Jurkat, Clone E6-1 (cell line): ENCODE results near the gene NLGN3.

Experiments used
- DNase-seq: peaks from one replicate; pipeline ENCODE4 v3.0.0-alpha.2; 2011; ENCODE audit warnings: low read depth, low spot score
- H3K4me3 ChIP-seq: 2 replicates; pipeline ENCODE4 v1.5.1; 2011; ENCODE audit warnings: mild to moderate bottlenecking, low read length, control low read depth, moderate library complexity

The NLGN3 gene

GRCh38 chrX:71191248-71191647 lies 46.6 kb downstream of the NLGN3 start:
- DNase-seq, result no peak
- no peak overlapping the region for H3K4me3 ChIP-seq

- no peak overlapping the region for H3K4me3 ChIP-seq
- DNase-seq, result no peak
Observed at GRCh38 chrX:71195964-71196649, 51.5 kb downstream of the NLGN3 start.

DNA sequence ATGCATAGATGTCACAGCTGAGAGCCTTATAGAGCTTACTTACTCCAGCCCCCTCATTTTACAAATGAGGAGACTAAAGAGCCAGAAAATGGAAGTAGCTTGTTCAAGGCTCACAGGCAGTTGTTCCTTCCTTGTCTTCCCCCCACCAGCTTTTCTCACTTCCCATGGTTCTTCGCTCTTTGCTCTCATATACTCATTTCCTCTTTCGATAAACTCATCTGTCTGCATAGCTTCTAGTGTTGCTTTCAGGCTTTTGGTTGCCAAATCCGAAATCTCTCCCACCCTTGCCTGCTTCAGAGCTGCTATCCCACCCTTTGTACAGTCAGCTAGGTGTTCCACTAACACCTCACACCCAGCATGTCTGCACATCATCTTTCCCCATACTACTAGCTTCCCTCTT lies 53.4 kb downstream of the NLGN3 start:
- no peak overlapping the region for H3K4me3 ChIP-seq
- no peak for DNase-seq

DNA sequence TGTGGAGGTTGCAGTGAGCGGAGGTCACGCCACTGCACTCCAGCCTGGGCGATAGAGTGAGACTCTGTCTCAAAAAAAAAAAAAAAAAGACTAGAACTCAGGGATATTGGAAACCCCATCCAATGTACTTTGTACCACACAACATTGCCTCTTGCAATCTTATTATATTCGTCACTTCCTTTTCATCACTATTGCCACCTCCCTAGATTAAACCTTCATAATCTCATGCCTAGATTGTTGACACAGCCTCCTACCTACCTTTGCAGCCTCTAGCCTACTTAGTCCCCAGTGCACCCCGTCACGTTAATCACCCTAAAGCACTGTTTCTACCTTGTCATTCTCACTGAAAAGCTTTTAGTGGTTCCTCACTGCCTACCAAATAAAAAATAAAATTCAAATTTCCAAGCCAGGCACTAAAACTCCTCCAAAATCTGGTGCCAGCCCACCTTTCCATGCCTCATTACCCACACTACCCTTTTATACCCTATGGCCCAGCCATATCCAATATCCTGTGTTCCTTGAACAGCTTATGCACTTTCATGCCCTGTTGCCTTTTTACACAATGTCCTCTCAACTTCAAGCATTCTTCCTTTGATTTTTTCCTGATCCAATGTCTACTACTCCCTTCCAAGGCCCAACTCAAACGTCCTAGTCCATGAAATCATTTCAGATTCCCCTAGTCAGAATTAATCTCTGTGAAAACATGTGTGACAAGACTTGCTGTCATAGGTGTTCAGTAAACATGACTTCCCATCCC lies 54.8 kb downstream of the NLGN3 start:
- H3K4me3 ChIP-seq, result no peak overlapping the region
- DNase-seq, result no peak

DNA sequence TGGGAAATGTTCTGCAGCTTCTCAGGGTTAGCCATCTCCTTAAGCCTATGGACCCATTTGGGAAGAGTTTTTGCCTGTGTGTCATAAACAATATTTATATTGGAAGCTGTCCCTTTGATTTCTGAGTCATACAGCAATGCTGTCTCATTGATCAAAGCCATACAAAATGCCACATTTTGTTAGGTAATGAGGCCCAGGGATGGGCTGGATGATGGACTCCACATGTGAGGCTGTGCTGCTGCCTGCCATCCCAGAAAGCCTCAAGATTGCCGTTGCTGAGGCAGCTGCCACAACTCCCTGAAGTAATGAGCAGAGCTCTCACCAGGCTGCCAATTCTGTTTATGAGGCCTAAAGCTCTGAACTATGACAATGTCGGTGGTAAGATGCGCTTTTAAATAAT lies 66.2 kb downstream of the NLGN3 start:
- DNase-seq, result no peak
- no peak overlapping the region for H3K4me3 ChIP-seq

DNA sequence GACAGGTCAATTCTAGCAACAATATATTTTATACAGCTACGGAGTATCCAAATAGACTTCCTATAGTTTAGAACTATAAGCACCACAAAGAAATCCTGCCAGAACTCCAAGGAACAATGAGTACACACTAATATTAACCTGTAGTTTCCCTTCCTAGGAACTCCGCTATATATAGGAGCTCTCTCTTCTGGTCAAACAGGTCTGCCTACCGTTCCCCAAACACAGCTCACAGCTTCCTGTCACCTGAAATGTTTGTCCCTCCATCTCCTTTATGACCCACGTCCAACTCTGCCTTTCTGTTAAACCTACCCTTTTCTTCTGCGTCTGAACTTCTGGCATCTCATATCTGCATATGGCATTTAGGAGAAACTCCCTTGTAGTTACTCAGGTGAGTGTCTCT lies 67.9 kb downstream of the NLGN3 start:
- DNase-seq, result no peak
- H3K4me3 ChIP-seq, result no peak overlapping the region

DNA sequence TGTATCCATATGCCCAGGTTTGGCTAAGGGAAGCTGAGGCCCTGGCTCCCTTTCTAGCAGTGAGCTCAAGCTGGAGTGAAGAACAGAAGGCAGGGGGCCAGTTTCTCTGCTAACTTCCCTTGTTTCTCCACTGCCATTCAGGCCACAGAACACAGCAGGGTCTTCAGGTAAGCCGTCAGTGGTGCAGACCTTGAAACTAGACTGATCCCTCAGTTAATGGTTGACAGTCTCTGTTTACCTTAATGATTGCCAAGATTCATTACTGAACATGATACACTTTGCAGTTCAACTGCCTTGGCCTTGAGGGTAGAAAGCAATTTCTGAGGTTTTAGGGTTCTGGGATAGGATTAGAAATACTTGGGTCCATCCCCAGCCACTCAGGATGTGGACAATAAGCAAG lies 69.5 kb downstream of the NLGN3 start:
- DNase-seq, result no peak
- H3K4me3 ChIP-seq, result no peak overlapping the region

- DNase-seq, result no peak
- no peak overlapping the region for H3K4me3 ChIP-seq
Observed at GRCh38 chrX:71214604-71215337, 70.1 kb downstream of the NLGN3 start.

GRCh38 chrX:71215338-71215912 lies 70.8 kb downstream of the NLGN3 start:
- no peak for DNase-seq
- H3K4me3 ChIP-seq, result no peak overlapping the region

GRCh38 chrX:71216485-71216884 lies 71.8 kb downstream of the NLGN3 start:
- no peak overlapping the region for H3K4me3 ChIP-seq
- DNase-seq, result no peak

GRCh38 chrX:71217298-71217697 lies 72.7 kb downstream of the NLGN3 start:
- DNase-seq, result no peak
- no peak overlapping the region for H3K4me3 ChIP-seq
